WTC11 (cell line): ENCODE data around the gene MICA. TPM values are rescaled to one million over a fixed set of nuclear protein-coding genes. Genes with fewer than 3 reads are reported as not detected.

Experiments used
- ATAC-seq: fragments of 200-7000 bp; cut with Tn5 transposase; 2 replicates; pipeline ENCODE4 v1.10.0; 2021; ENCODE audit warnings: mild to moderate bottlenecking, moderate library complexity
- CTCF ChIA-PET: fragments of 300-600 bp; sonication (Branson Sonifier 250); formaldehyde crosslinking; loops from one replicate; lab custom pipeline; 2021; ENCODE audit warnings: antibody characterized with exemption; lab: Charles Lee
- POLR2A ChIA-PET: fragments of 350-600 bp; sonication (Branson Sonifier 250); formaldehyde crosslinking; loops from one replicate; lab custom pipeline; 2021; ENCODE audit warnings: antibody characterized with exemption; lab: Charles Lee
- DNase-seq: peaks from one replicate; pipeline ENCODE4 v3.0.0; 2021; ENCODE audit warnings: low spot score
- H3K27ac Mint-ChIP-seq: 2 replicates; pipeline ENCODE4 v1.8.0; 2021; ENCODE audit warnings: mixed read lengths
- H3K27me3 Mint-ChIP-seq: 2 replicates; pipeline ENCODE4 v1.8.0; 2021; ENCODE audit warnings: low read depth, mild to moderate bottlenecking, moderate library complexity, mixed read lengths
- H3K36me3 Mint-ChIP-seq: 2 replicates; pipeline ENCODE4 v1.8.0; 2021; ENCODE audit warnings: mixed read lengths
- H3K4me1 Mint-ChIP-seq: 2 replicates; pipeline ENCODE4 v1.8.0; 2022; ENCODE audit warnings: mixed read lengths
- H3K4me3 Mint-ChIP-seq: 2 replicates; pipeline ENCODE4 v1.8.0; 2021; ENCODE audit warnings: mild to moderate bottlenecking, moderate library complexity, mixed read lengths
- H3K9me3 Mint-ChIP-seq: 2 replicates; pipeline ENCODE4 v1.8.0; 2021; ENCODE audit warnings: mixed read lengths
- ATF1 ChIP-seq: sonication (generic); formaldehyde crosslinking; IDR thresholded peaks from 2 replicates; pipeline ENCODE4 v1.8.1; 2023; ENCODE audit warnings: mild to moderate bottlenecking, moderate library complexity, missing genetic modification reagents
- ATF2 ChIP-seq: sonication (generic); formaldehyde crosslinking; IDR thresholded peaks from 2 replicates; pipeline ENCODE4 v1.8.1; 2022; ENCODE audit warnings: low read depth, missing genetic modification reagents, borderline replicate concordance
- CDX4 ChIP-seq: fragments of 250-450 bp; sonication (Bioruptor Pico); IDR thresholded peaks from 2 replicates; pipeline ENCODE4 v1.9.0; 2021; ENCODE audit warnings: moderate library complexity, mild to moderate bottlenecking, inconsistent platforms, borderline replicate concordance
- E2F1 ChIP-seq: sonication (generic); formaldehyde crosslinking; IDR thresholded peaks from 2 replicates; pipeline ENCODE4 v1.8.0; 2022; ENCODE audit warnings: mild to moderate bottlenecking, missing genetic modification reagents
- E2F4 ChIP-seq: sonication (generic); formaldehyde crosslinking; IDR thresholded peaks from 2 replicates; pipeline ENCODE4 v1.8.1; 2022; ENCODE audit warnings: low read depth, mild to moderate bottlenecking, moderate library complexity, missing genetic modification reagents, borderline replicate concordance
- FOXJ3 ChIP-seq: sonication (generic); formaldehyde crosslinking; IDR thresholded peaks from 2 replicates; pipeline ENCODE4 v1.9.0; 2021; ENCODE audit warnings: missing genetic modification reagents, mild to moderate bottlenecking, borderline replicate concordance
- FOXK1 ChIP-seq: sonication (generic); formaldehyde crosslinking; IDR thresholded peaks from 2 replicates; pipeline ENCODE4 v1.8.0; 2022; ENCODE audit warnings: mild to moderate bottlenecking, moderate library complexity, missing genetic modification reagents
- HMGA2 ChIP-seq: fragments of 250-450 bp; sonication (Bioruptor Pico); IDR thresholded peaks from 2 replicates; pipeline ENCODE4 v1.4.0; 2021; ENCODE audit warnings: mild to moderate bottlenecking, moderate library complexity
- JAZF1 ChIP-seq: fragments of 250-450 bp; sonication (Bioruptor Pico); IDR thresholded peaks from 2 replicates; pipeline ENCODE4 v1.9.0; 2021; ENCODE audit warnings: moderate library complexity, mild to moderate bottlenecking, inconsistent platforms
- JUN ChIP-seq: sonication (generic); formaldehyde crosslinking; IDR thresholded peaks from 2 replicates; pipeline ENCODE4 v1.8.0; 2023; ENCODE audit warnings: mild to moderate bottlenecking, missing genetic modification reagents
- NR3C1 ChIP-seq: sonication (generic); formaldehyde crosslinking; conservative IDR thresholded peaks from 2 replicates; pipeline ENCODE4 v1.8.1; 2023; ENCODE audit warnings: low read depth, mild to moderate bottlenecking, missing genetic modification reagents
- PRRX2 ChIP-seq: fragments of 250-450 bp; sonication (Bioruptor Pico); IDR thresholded peaks from 2 replicates; pipeline ENCODE4 v1.8.0; 2021; ENCODE audit warnings: mild to moderate bottlenecking
- RORB ChIP-seq: fragments of 250-450 bp; sonication (Bioruptor Pico); IDR thresholded peaks from 2 replicates; pipeline ENCODE4 v1.9.0; 2021; ENCODE audit warnings: mild to moderate bottlenecking
- SMAD3 ChIP-seq: sonication (generic); formaldehyde crosslinking; IDR thresholded peaks from 2 replicates; pipeline ENCODE4 v1.8.0; 2022; ENCODE audit warnings: missing genetic modification reagents, mild to moderate bottlenecking, borderline replicate concordance
- SMAD4 ChIP-seq: sonication (generic); formaldehyde crosslinking; IDR thresholded peaks from 2 replicates; pipeline ENCODE4 v1.8.0; 2022; ENCODE audit warnings: mild to moderate bottlenecking, missing genetic modification reagents
- SOX15 ChIP-seq: fragments of 250-450 bp; sonication (Bioruptor Pico); IDR thresholded peaks from 2 replicates; pipeline ENCODE4 v1.9.0; 2021; ENCODE audit warnings: mild to moderate bottlenecking
- SP1 ChIP-seq: sonication (generic); formaldehyde crosslinking; conservative IDR thresholded peaks from 2 replicates; pipeline ENCODE4 v1.8.1; 2022; ENCODE audit warnings: missing genetic modification reagents
- TCF7 ChIP-seq: sonication (generic); formaldehyde crosslinking; IDR thresholded peaks from 2 replicates; pipeline ENCODE4 v1.8.0; 2022; ENCODE audit warnings: mild to moderate bottlenecking, low read depth, missing genetic modification reagents, moderate library complexity
- TEAD4 ChIP-seq: sonication (generic); formaldehyde crosslinking; IDR thresholded peaks from 2 replicates; pipeline ENCODE4 v1.8.0; 2022; ENCODE audit warnings: mild to moderate bottlenecking, missing genetic modification reagents
- TP53 ChIP-seq: sonication (generic); formaldehyde crosslinking; IDR thresholded peaks from 2 replicates; pipeline ENCODE4 v1.8.1; 2023; ENCODE audit warnings: mild to moderate bottlenecking, missing genetic modification reagents
- ZNF232 ChIP-seq: sonication (generic); formaldehyde crosslinking; IDR thresholded peaks from 2 replicates; pipeline ENCODE4 v1.8.0; 2022; ENCODE audit warnings: mild to moderate bottlenecking, missing genetic modification reagents
- ZNF263 ChIP-seq: sonication (generic); formaldehyde crosslinking; IDR thresholded peaks from 2 replicates; pipeline ENCODE4 v1.8.1; 2022; ENCODE audit warnings: low read depth, mild to moderate bottlenecking, moderate library complexity, missing genetic modification reagents
- ZNF425 ChIP-seq: fragments of 250-450 bp; sonication (Bioruptor Pico); conservative IDR thresholded peaks from 2 replicates; pipeline ENCODE4 v1.9.0; 2021; ENCODE audit warnings: mild to moderate bottlenecking
- total RNA-seq: library from RNA; stranded (reverse); gene quantifications from 3 replicates; pipeline ENCODE4 v1.2.3, GENCODE V29; 2021

MICA gene
- total RNA-seq, 1 experiment from 2014 or later = 12.9 TPM

GRCh38 chr6:31354864-31355582 is 48.4 kb upstream of the MICA start:
- no peak for ATAC-seq
- Mint-ChIP-seq H3K4me1 (peaks cover 4% of the 10 kb centered on the region), H3K4me3 (no peak overlapping the region; the same call in 1 of the 2 replicates), H3K27me3 (peaks cover 78% of the 10 kb centered on the region), H3K36me3 (peaks cover 17% of the 10 kb centered on the region), H3K27ac (no peak overlapping the region), H3K9me3 (no peaks in the 10 kb centered on the region)
- DNase-seq = no peak
- CTCF ChIA-PET = interaction anchor here (1.0 kb wide), 1 partner anchor 12 kb away, joined by 3 read pairs; no protein-coding TSS in a partner anchor
- POLR2A ChIA-PET = no interaction called here
- TF ChIP-seq HMGA2 (CRISPR knock-in tag) (no peak), SP1 (CRISPR knock-in tag) (no peak), TCF7 (CRISPR knock-in tag) (no peak), ZNF425 (CRISPR knock-in tag) (no peak), PRRX2 (CRISPR knock-in tag) (no peak)
- TF ChIP-seq, all 79 proteins: peak for 0

GRCh38 chr6:31355583-31355948 is 47.8 kb upstream of the MICA start:
- DNase-seq = no peak
- peaks cover 17% of the 10 kb centered on the region for H3K36me3 Mint-ChIP-seq
- peaks cover 4% of the 10 kb centered on the region for H3K9me3 Mint-ChIP-seq
- no peak overlapping the region for H3K27ac Mint-ChIP-seq
- H3K4me1 Mint-ChIP-seq = peaks cover 4% of the 10 kb centered on the region
- peak overlapping the region; percentile 60 for H3K4me3 Mint-ChIP-seq
- ChIA-PET POLR2A (no interaction called here), CTCF (interaction anchor here (0.6 to 1.0 kb wide), 2 partner anchors 11 kb away, joined by 3 to 5 read pairs; no protein-coding TSS in a partner anchor)
- H3K27me3 Mint-ChIP-seq = peaks cover 84% of the 10 kb centered on the region
- TF ChIP-seq HMGA2 (CRISPR knock-in tag) = no peak
- no peak for TF ChIP-seq ZNF263 (CRISPR knock-in tag)
- no peak for TF ChIP-seq CDX4 (CRISPR knock-in tag)
- TF ChIP-seq SOX15 (CRISPR knock-in tag) = no peak
- no peak for TF ChIP-seq E2F4 (CRISPR knock-in tag)
- TF ChIP-seq ATF2 = no peak
- no peak for TF ChIP-seq ATF1 (CRISPR knock-in tag)
- TF ChIP-seq E2F1 = no peak
- no peak for ATAC-seq

GRCh38 chr6:31356216-31356945 is 47.0 kb upstream of the MICA start:
- H3K27me3 Mint-ChIP-seq = peaks cover 89% of the 10 kb centered on the region
- ChIA-PET CTCF (interaction anchor here (0.6 kb wide), 1 partner anchor 10 kb away, joined by 5 read pairs; no protein-coding TSS in a partner anchor), POLR2A (no interaction called here)
- DNase-seq (no peak), ATAC-seq (peak; percentile 53)
- peaks cover 4% of the 10 kb centered on the region for H3K4me1 Mint-ChIP-seq
- H3K4me3 Mint-ChIP-seq = peak overlapping the region; percentile 85
- H3K9me3 Mint-ChIP-seq = peaks cover 8% of the 10 kb centered on the region
- H3K36me3 Mint-ChIP-seq = peaks cover 17% of the 10 kb centered on the region
- no peak overlapping the region for H3K27ac Mint-ChIP-seq
- no peak for TF ChIP-seq SMAD4 (CRISPR knock-in tag)
- no peak for TF ChIP-seq TP53
- TF ChIP-seq FOXK1 (CRISPR knock-in tag) = no peak
- TF ChIP-seq ZNF232 = no peak
- no peak for TF ChIP-seq FOXJ3 (CRISPR knock-in tag)
- no peak for TF ChIP-seq RORB (CRISPR knock-in tag)
- TF ChIP-seq NR3C1 (CRISPR knock-in tag) = no peak
- no peak for TF ChIP-seq JUN
- no peak for TF ChIP-seq SMAD3 (CRISPR knock-in tag)
- TF ChIP-seq JAZF1 = no peak
- TF ChIP-seq SOX15 (CRISPR knock-in tag) = no peak
- no peak for TF ChIP-seq TEAD4 (CRISPR knock-in tag)
- TF ChIP-seq HMGA2 (CRISPR knock-in tag) = no peak
